NOMO-1 treated with dmso at 0.1 percent for 144 hours (cell line): Measurements from ENCODE around the gene DCBLD1.

Experiments
- DNase-seq: peaks from one replicate; lab custom pipeline; 2025; ENCODE audit not compliant: unreplicated experiment; lab: John Stamatoyannopoulos, UW

The DCBLD1 gene

GRCh38 chr6:117469791-117470190 lies 12.7 kb upstream of the DCBLD1 start:
- no peak for DNase-seq

DNA sequence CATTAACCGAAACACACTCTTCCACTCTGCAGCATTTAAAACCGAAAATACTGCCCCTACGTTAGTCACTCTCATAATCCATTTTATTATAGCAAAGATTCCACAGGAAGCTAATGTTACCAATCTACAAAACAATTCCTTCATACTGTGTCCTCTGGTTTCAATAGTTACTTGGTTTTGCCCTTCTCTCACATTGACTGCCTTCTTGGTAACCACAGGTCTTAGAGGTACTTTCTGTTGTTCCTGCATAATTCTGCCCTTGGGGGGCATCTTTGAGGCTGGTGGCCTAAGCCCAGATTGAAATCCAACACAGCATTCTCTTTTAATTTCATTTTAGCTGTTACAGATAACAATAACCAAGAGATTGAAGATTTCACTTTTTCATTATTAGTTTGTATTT lies 9.8 kb upstream of the DCBLD1 start:
- DNase-seq: no peak

- DNase-seq: no peak
These were observed 9.1 kb upstream of the DCBLD1 start for GRCh38 chr6:117473401-117473800.

DNA sequence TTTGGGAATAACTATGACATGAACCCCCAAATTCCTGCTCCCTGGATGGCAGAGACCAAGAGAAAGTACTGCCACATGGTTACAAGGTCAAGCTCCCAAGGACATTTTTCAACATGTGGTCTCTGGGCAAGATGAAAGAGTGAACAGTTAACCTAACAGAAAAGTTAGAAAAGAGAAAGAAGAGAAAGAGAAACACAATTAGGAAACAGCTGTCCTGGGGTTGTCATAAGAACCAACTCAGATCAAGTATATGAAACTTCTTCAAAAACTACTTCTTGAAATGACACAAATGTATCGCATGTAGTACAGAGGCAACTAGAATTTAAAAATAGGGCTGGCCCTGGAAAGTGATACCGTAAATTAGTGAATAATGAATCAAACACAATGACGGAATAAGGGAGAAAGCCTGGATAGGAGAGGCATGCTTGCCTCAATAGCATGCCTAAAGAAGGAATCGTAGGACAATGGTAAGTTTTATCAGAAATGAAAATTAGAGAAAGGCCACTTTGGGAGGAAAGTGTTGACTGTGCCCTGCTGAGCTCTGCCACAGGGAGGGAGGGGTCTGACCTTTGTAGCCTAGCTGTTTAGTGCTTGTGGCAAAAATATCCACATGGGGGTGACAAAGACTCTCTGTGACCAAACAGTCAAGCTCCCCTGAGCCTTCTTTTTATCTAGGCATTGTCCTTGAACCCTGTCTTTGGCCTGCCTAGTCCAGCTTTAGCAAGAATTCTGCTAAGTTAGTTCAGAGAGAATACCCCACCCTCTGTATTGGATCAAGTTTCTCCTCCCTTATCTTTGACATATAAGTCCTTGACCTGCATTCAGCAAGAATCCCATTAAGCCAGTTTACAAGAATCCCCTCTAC lies 4.3 kb upstream of the DCBLD1 start:
- DNase-seq: no peak

- DNase-seq: no peak
These were observed 3.6 kb upstream of the DCBLD1 start for GRCh38 chr6:117478853-117479231.

- DNase-seq: no peak
These were observed 1.8 kb upstream of the DCBLD1 start for GRCh38 chr6:117480651-117481050.

- DNase-seq: no peak
These were observed 1.1 kb upstream of the DCBLD1 start for GRCh38 chr6:117481278-117481925.

DNA sequence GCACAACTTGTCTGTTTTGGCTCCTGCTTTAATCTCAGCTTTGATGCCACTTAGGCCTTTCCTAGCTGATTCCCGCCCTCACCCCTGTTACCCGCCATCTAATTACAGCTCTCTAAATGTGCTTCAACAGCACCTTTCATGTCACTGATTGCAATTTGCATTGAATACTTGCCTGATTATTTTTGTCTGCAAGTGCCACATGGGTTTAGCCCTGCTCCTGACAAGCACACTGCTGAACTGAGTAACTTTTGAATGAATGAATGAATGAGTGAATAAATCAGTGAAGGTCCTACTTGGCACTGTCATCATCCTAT lies 591 bp upstream of the DCBLD1 start:
- DNase-seq: no peak

DNA sequence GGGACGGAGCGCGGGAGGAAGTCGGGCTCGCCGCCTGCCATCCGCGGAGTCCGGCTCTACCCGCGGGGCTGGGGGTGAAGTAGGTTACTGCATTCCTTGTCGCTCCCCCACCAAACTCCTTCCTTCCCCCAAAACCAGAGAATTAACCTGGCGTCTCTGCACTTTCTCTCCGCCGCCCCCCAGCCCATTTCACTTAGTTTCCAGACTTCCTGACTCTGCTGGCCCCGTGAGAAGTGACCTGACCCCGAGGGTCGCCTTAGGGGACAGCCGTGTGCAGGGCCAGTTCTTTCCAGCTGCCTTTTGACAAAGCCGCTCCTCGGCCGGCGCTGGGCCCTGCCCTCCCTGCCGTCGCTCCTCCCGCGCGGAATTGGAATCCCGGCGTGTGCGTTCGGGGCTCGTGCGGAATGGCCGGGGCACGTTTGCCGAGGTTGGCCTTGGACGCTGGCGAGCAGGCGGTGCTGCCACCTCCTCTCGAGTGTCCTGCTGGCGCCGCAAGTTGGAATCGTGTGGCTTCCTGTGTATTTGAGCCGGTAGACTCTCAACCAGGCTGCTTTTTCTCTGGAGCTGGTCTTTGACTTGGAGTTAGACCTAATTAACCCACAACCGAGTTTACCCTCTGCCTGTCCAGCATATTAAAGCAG lies 650 bp downstream of the DCBLD1 start:
- DNase-seq: no peak

DNA sequence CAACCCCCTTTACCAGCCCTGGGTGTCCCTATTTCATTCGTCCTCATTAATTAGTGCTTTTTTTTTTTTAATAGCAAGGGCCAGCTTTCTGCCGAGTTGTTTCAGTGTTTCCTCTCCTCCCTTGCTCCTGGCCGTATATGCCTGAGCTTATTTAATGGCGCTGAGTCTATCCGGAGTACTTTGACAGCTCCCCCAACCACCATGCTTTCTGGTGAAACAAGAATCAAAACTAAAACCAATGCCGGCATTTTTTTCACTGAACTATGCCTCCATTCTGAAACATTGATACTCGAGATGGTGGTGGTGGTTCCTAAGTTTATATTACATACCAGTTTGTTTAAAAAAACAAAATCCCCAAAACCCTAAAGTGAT lies 1.2 kb downstream of the DCBLD1 start:
- DNase-seq: no peak

- DNase-seq: no peak
These were observed 1.7 kb downstream of the DCBLD1 start for GRCh38 chr6:117484052-117484646.

DNA sequence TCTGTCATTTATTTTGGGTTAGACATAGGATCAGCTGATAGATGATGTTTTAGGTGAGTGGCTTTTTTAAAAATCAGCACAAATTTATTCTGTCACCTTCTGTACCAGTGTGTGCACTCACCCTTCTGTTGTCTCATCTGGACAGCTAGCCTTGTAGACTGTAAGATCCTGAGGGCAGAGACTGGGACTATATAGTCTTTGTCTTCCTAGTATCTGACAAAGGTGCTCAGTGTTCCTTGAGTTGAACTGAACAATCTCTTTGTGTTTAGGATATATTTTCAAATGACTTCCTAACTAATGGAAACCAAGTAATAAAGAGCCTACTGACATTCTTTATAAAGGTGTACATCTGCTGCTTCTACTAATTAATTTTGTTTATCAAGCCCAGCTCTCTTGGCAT lies 3.0 kb downstream of the DCBLD1 start:
- no peak for DNase-seq

- no peak for DNase-seq
These were observed 5.3 kb downstream of the DCBLD1 start for GRCh38 chr6:117487821-117488220.

DNA sequence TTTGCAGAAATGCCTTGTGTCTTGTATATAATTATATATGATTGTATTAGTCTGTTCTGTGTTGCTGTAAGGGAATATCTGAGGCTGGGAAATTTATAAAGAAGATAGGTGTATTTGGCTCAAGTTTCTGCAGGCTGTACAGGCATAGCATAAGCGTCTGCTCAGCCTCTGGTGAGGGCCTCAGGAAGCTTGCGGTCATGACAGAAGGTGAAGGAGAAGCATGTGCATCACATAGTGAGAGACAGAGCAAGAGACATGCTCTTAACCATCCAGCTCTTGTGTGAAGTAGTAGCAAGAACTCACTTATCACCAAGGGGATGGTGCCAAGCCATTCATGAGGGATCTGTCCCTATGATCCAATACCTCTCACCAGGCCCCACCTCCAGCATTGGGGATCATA lies 6.5 kb downstream of the DCBLD1 start:
- no peak for DNase-seq

DNA sequence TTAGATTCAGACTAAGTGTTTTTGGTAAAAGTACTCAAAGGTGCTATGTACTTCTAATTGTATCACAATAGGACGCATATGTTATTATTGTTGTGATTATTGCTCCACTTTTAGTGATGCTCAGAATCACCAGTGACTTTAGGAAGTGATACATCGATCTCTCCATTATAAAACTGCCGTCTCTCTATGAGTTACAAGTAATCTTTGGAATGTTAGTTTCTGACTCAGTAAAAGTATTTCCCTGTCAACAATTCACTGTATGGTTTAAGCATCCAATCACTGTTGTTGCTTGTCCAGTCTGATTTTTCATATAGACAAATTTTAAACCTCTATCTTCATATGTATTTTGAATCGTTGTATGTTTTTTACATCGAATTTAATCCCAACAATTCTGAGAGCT lies 9.4 kb downstream of the DCBLD1 start:
- DNase-seq: no peak

- DNase-seq: no peak
These were observed 11.0 kb downstream of the DCBLD1 start for GRCh38 chr6:117493470-117493869.

DNA sequence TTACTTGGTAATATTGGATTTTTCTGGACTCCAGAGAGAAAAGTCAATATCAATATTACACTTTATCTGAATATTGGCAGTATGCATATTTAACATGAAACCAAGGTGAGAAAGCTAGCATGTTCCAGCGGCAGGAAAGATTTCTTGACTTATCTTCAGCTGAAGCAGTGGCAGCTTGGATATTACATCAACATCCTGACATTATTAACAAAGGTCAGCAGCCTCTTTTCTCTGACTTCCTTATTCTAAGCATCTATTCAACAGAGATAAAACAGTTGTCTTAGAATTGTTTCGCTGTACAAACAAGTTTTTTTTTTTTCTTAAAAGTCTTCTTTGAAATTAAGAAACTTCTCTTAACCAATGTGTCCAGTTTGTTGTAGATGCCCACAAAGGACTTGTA lies 11.8 kb downstream of the DCBLD1 start:
- DNase-seq: no peak

- DNase-seq: no peak
These were observed 12.3 kb downstream of the DCBLD1 start for GRCh38 chr6:117494694-117495318.

DNA sequence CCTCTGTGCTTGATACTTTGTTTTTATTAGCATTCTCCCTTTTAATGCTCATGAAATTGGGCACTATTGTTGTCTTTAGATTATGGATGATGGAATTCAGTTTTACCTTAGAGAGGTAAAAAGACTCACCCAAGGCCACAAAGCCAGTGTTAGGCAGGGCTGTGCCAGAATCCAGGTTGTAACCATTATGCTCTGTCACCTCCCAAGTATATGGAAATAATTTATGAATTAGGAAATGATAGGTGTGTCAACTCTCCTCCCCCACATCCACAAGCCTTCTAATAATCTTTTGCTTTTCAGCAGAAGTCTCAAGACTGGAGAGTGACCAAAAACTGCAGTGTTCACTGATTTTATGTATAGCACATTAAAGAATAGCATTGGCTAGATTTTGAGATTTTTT lies 13.0 kb downstream of the DCBLD1 start:
- no peak for DNase-seq

GRCh38 chr6:117495869-117496268 lies 13.4 kb downstream of the DCBLD1 start:
- DNase-seq: no peak

GRCh38 chr6:117496383-117496990 lies 14.0 kb downstream of the DCBLD1 start:
- DNase-seq: no peak
